GM19035 (cell line): Measurements from ENCODE around the gene GAN.

Experiments
- ATAC-seq: cut with Tn5 transposase; IDR thresholded peaks from one replicate; pipeline ENCODE4 v1.9.1; 2021; ENCODE audit not compliant: unreplicated experiment

Gene GAN

DNA sequence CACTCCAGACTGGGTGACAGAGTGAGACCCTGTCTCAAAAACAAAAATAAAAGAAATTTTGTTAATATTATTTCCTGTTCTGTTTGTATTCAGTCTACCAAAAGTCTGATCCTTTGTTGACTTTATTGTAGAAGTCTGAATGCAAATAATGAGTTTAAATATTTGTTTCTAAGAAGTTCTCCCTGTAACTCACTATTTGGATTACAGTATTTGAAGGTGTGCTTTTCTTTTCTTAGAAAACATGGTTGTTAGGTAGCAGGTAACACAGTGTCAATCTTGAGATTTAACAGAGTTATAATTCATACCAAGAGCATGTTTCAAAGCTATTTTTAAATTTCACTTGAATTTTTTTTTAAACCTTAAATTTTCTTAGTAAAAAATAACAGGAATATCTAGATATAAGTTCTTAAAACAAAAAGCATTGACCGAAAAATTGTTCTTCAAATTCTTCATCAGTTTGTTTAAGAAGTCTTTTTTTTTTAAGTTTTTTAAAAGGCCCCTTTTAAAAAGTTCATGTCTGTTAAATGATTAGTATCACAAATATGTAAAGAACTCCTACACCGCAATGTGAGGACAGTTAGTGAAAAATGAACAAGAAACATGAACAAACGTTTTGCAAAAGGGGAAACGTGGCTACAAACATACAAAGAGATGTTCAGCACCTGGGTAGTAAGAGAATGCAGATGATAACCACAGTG, 35.0 kb downstream of the GAN start:
- no peak for ATAC-seq

GRCh38 chr16:81350306-81350615, 35.5 kb downstream of the GAN start:
- ATAC-seq: no peak

GRCh38 chr16:81353895-81354294, 39.1 kb downstream of the GAN start:
- no peak for ATAC-seq

GRCh38 chr16:81357711-81358260, 43.0 kb downstream of the GAN start:
- no peak for ATAC-seq

DNA sequence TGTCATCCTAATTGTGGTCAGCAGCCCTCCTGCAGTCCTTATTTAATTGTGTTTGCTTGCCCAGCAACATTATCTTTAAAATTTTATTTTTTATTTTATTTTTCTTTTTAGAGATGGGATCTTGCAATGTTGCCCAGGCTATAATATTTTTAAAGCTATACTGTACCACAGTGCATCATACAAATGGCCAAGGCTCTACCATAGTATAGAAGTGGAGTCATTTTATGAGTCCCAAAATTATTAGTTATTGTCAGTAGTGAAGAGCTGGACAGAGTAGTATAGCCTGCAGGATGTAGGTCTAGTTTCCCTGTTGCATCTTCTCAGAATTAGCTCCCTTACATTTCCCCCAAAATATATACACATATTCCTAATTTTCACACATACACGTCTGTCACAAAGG, 44.1 kb downstream of the GAN start:
- ATAC-seq: no peak

DNA sequence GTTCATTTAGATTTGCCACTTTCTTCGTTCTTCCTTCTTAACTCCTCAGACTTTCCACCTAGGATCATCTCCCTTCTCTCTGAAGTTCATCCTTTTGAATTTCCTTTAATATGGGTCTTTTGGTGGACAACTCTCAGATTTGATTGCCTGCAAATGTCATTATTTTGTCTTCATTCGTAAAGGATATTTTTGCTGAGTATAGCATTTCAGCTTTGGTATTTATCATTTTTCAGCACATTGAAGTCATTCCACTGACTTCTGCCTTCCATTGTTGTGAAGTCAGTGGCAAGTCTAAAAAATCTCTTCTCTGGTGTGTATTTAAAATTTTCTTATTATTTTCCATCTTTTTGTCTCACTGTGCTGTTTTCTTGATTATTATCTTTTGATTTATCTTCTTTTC, 45.4 kb downstream of the GAN start:
- no peak for ATAC-seq

DNA sequence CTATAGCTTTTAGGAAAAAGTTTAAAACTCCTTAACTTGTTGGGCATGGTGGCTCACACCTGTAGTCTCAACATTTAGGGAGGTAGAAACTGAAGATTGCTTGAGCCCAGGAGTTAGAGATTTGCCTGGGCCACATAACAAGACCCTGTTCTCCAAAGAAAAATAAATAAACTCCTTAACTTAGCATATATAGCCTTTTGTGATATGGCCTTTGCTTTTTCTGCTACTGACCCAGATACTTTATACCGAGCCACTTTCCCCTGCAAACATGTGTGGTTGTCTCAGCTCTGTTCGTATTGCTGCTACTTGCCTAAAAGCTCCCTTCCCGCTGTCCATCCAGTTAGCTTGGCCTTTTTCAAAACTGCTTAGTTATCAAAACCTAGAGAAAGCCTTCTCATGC, 51.0 kb downstream of the GAN start:
- no peak for ATAC-seq

- ATAC-seq: no peak
Measured at GRCh38 chr16:81366316-81366932, 51.7 kb downstream of the GAN start.

GRCh38 chr16:81367821-81368220, 53.1 kb downstream of the GAN start:
- ATAC-seq: no peak

DNA sequence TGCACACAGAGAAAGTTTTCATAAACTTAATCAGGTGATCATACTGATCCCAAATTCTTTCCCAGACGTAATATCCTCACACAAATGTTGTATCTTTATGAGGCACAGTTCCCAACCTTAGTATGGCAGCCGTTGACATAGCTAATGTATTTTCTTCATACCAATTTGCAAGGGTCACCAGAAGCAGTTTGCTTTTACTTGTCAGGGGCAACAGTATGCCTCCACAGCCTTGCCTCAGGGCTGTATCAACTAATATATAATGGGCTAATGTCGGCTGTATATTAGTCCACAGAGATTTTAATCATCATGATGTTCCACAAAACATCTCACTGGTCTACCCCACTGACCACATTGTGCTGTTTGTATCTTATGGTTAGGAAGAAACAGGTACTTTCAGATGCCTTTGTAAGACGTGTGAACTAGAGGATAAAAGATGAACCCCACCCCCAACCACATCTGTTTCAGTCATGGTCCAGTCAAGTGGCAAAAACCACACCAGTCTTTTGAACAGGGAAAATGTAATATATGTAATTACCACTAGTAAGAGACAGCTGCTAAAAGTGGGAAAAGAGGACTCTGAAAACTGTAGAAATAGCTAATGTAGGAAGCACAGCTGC, 55.2 kb downstream of the GAN start:
- ATAC-seq: no peak

DNA sequence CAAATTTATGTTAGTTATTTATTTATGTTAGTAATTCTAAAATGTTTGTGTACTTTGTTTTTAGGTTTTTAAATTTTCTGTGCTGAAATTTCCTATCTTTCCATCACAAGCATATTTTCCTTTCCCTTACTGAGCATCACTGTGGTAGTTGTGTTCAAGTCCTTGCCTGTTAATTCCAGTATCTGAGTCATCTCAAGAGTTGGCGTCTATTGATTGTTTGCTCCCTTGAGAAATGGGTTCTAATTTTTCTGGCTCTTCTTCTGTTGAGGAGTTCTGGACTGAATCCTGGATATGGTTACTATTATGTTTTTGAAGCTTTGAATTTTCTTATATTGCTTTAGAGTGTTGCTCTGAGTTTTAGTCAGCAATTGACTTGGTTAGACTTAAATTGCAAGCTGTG, 56.3 kb downstream of the GAN start:
- no peak for ATAC-seq

- ATAC-seq: no peak
Measured at GRCh38 chr16:81374550-81374949, 59.8 kb downstream of the GAN start.

DNA sequence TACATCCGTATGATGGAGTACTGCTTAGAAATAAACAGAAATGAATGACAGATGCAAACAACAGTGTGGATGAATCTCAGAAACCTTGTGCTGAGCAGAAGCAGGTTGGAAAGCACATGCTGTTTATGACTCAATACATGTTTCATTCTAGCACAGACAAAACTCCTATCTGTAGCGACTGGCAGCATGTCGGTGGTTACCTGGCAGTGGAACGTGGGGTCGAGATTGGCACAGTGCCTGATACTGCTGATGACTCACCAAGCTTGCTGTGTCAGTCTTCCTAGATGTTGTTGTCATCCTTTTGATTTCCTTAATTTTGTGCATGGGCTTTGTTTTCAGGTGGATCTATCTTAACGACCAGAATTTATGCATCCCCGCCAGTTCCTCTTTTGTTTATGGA, 62.1 kb downstream of the GAN start:
- no peak for ATAC-seq

DNA sequence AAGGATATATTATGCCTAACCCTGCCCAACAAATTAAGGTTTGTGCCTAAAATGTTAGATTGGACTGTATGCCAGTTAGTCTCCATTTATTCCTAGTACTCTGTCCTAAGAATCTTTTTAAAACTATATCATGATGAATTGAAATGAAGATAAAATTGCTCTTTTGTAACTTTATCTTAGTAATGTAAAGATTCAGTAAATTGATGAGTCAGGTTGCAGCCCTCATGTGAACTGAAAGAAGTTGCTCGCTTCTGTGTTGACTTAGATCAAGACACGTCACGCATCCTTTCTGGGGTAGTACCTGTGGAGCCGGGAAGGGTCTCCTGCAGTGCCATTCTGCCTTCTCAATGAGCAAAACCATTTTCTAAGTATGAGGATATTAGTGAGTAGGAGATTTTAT, 63.3 kb downstream of the GAN start:
- ATAC-seq: no peak

GRCh38 chr16:81380932-81381331, 66.2 kb downstream of the GAN start:
- no peak for ATAC-seq

DNA sequence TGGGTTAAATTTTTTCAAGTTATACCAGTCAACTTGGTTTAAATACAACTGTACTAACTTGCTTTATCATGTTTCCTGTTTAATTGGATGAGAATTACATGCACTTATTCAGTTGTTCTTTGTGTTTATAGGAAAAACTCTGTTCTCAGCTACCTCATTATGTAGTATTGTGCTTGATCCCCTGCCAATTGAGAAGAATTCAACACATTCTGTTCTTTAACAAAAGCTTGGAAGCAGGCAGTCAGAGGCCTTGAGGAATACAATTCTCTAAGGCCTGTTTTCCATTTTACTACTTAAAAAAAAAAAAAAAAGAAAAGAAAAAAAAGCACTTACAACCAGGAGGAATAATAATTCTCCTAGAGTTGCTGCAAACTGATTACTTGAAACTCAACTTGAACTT, 69.2 kb downstream of the GAN start:
- no peak for ATAC-seq

DNA sequence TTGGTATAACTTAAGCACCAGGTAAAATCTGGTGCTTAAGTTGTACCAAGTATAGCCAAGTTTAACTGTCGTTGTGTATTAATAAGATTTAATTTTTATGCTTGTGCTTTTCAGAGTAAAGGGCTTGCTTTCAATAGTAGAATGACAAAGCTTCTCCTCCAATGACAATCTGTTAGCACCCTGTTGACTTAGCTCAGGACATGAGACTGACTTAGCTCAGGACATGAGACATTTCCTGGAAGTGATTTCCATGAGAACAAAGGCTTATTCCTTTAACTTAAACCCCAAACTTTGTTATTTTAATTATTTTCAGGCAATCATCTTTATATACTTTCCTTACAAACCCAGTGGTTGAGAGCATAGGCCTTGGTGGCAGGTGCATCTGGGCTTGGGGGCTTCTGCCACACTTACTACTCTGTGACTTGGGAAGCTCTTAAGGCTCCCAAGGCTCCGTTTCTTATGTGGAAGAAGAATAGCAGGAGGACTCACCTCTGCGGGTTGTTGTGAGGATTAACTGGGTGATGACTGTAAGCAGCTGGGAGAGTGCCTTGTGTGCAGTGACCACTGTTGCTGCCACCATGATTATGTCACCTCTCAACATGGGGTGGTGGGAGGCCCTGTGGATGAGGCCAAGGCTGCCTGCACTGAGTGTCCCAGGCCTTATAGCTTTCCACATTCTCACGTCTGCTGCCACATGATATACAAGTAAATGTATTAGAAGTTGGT, 70.4 kb downstream of the GAN start:
- ATAC-seq: no peak

- ATAC-seq: no peak
Measured at GRCh38 chr16:81388357-81388756, 73.6 kb downstream of the GAN start.

GRCh38 chr16:81390840-81391239, 76.1 kb downstream of the GAN start:
- ATAC-seq: no peak

GRCh38 chr16:81392011-81392410, 77.2 kb downstream of the GAN start:
- ATAC-seq: no peak

- ATAC-seq: no peak
Measured at GRCh38 chr16:81394416-81394815, 79.7 kb downstream of the GAN start.
